Activated CD4-positive, alpha-beta T cell treated with anti-CD3 and anti-CD28 coated beads for 1 hour (primary cell): Measurements from ENCODE around the gene KRTAP1-4.
"Not testable (repeated sequence)": the region's sequence is repeated elsewhere in the genome, so short reads cannot be mapped to it uniquely, and the experiment has no call there.

Experiments
- DNase-seq: peaks from one replicate; pipeline ENCODE4 v3.0.0-alpha.2; 2020

The KRTAP1-4 gene

GRCh38 chr17:41029633-41030245, at the start of gene KRTAP1-4:
TSS of gene KRTAP1-4 (minus strand) at chr17:41030195. CDS start at chr17:41030078, 117 bp downstream.
- DNase-seq, result no peak

- no peak for DNase-seq
Observed at GRCh38 chr17:41076788-41077187, 46.8 kb upstream of the KRTAP1-4 start.

GRCh38 chr17:41073676-41074075, 43.7 kb upstream of the KRTAP1-4 start:
- DNase-seq, result no peak

GRCh38 chr17:41071606-41072360, 41.8 kb upstream of the KRTAP1-4 start:
- DNase-seq, result no peak

- no peak for DNase-seq
Observed at GRCh38 chr17:41069031-41069430, 39.0 kb upstream of the KRTAP1-4 start.

GRCh38 chr17:41067281-41067680, 37.3 kb upstream of the KRTAP1-4 start:
- no peak for DNase-seq

GRCh38 chr17:41065829-41066624, 36.0 kb upstream of the KRTAP1-4 start, which contains the start of gene KRTAP2-4:
TSS of gene KRTAP2-4 (minus strand) at chr17:41065879. CDS start at chr17:41065845, 34 bp downstream.
- no peak for DNase-seq

- DNase-seq, result not testable (repeated sequence)
Observed at GRCh38 chr17:41065016-41065689, 35.2 kb upstream of the KRTAP1-4 start.

GRCh38 chr17:41064301-41064700, 34.3 kb upstream of the KRTAP1-4 start:
- no peak for DNase-seq

- no peak for DNase-seq
Observed at GRCh38 chr17:41063449-41063848, 33.5 kb upstream of the KRTAP1-4 start.

- no peak for DNase-seq
Observed at GRCh38 chr17:41061964-41062363, 32.0 kb upstream of the KRTAP1-4 start.

GRCh38 chr17:41060052-41060604, 30.1 kb upstream of the KRTAP1-4 start, which contains the start of gene KRTAP2-3:
TSS of gene KRTAP2-3 (minus strand) at chr17:41060114. CDS start at chr17:41060050, 64 bp downstream.
- no peak for DNase-seq

GRCh38 chr17:41059276-41060051, 29.5 kb upstream of the KRTAP1-4 start:
- DNase-seq, result not testable (repeated sequence)

GRCh38 chr17:41058741-41059140, 28.7 kb upstream of the KRTAP1-4 start:
- DNase-seq, result no peak

- no peak for DNase-seq
Observed at GRCh38 chr17:41057547-41057946, 27.6 kb upstream of the KRTAP1-4 start.

GRCh38 chr17:41055130-41055529, 25.1 kb upstream of the KRTAP1-4 start, which contains the start of gene KRTAP2-2:
TSS of gene KRTAP2-2 (minus strand) at chr17:41055230. CDS start at chr17:41055211, 19 bp downstream.
- not testable (repeated sequence) for DNase-seq

- DNase-seq, result not testable (repeated sequence)
Observed at GRCh38 chr17:41054556-41054955, 24.6 kb upstream of the KRTAP1-4 start.

GRCh38 chr17:41054025-41054424, 24.0 kb upstream of the KRTAP1-4 start:
- no peak for DNase-seq

- no peak for DNase-seq
Observed at GRCh38 chr17:41052566-41052965, 22.6 kb upstream of the KRTAP1-4 start.

- DNase-seq, result no peak
Observed at GRCh38 chr17:41049110-41049509, 19.1 kb upstream of the KRTAP1-4 start.

GRCh38 chr17:41048441-41048840, 18.4 kb upstream of the KRTAP1-4 start:
- no peak for DNase-seq
